Gastrocnemius medialis (tissue), 4 donors: ENCODE data around the gene GRIK4.

Source experiments
- POLR2A ChIP-seq, 2 donors: fragments of 450-650 bp; IDR thresholded peaks; one replicate each; pipeline ENCODE4 v1.6.1; 2017; ENCODE audit warnings: antibody characterized with exemption in 2 of 2, mild to moderate bottlenecking in 2 of 2, moderate library complexity in 2 of 2
- TF ChIP-seq, protein P1 (sequence below), 5 experiments: fragments of 450-650 bp in 3 of 5; fragments of 200-600 bp in 2 of 5; sonication (generic) in 2 of 5; IDR thresholded peaks in 4 of 5; conservative IDR thresholded peaks in 1 of 5; 1 replicate in 4 of 5; 2 replicates in 1 of 5; pipeline ENCODE4 v1.5.1; 2016 to 2019; ENCODE audit warnings: antibody characterized with exemption in 5 of 5, mild to moderate bottlenecking in 3 of 5, moderate library complexity in 3 of 5

- TF ChIP-seq, protein P1, sequence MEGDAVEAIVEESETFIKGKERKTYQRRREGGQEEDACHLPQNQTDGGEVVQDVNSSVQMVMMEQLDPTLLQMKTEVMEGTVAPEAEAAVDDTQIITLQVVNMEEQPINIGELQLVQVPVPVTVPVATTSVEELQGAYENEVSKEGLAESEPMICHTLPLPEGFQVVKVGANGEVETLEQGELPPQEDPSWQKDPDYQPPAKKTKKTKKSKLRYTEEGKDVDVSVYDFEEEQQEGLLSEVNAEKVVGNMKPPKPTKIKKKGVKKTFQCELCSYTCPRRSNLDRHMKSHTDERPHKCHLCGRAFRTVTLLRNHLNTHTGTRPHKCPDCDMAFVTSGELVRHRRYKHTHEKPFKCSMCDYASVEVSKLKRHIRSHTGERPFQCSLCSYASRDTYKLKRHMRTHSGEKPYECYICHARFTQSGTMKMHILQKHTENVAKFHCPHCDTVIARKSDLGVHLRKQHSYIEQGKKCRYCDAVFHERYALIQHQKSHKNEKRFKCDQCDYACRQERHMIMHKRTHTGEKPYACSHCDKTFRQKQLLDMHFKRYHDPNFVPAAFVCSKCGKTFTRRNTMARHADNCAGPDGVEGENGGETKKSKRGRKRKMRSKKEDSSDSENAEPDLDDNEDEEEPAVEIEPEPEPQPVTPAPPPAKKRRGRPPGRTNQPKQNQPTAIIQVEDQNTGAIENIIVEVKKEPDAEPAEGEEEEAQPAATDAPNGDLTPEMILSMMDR (IDR thresholded peaks at IDR 0.05 in 4 of 5, conservative IDR thresholded peaks at IDR 0.05 in 1 of 5): no peak
- no peak for TF ChIP-seq POLR2A (IDR thresholded peaks at IDR 0.05)
These were observed 417.5 kb downstream of the GRIK4 start for GRCh38 chr11:120929090-120929489.
